HEK293 (cell line): Measurements from ENCODE around the gene MTPN.

Experiments used
- CTCF ChIA-PET: fragments of 350-600 bp; formaldehyde crosslinking; extraction: SDS; loops from one replicate; lab custom pipeline; 2021; ENCODE audit warnings: antibody characterized with exemption; lab: Yijun Ruan, JAX
- POLR2A ChIA-PET: fragments of 300-600 bp; formaldehyde crosslinking; extraction: SDS; loops from one replicate; lab custom pipeline; 2020; ENCODE audit warnings: antibody characterized with exemption, inconsistent platforms; lab: Yijun Ruan, JAX
- H3K27ac ChIP-seq: fragments of 200-500 bp; sonication (Bioruptor generic); 2 replicates; pipeline ENCODE4 v1.5.1; 2014; ENCODE audit warnings: low read depth, low read length, control low read depth, inconsistent platforms; ENCODE audit errors: extremely low read depth
- H3K36me3 ChIP-seq, 2 experiments: fragments of 200-500 bp in 1 of 2; sonication (Bioruptor generic) in 1 of 2; 1 replicate in 1 of 2; 2 replicates in 1 of 2; pipeline ENCODE4 v1.5.1; 2014 to 2017; ENCODE audit warnings: inconsistent platforms in 2 of 2, low read length in 2 of 2; ENCODE audit not compliant: control insufficient read depth in 2 of 2, insufficient read depth in 1 of 2
- H3K4me1 ChIP-seq: fragments of 200-500 bp; sonication (Bioruptor generic); 2 replicates; pipeline ENCODE4 v1.5.1; 2014; ENCODE audit warnings: mild to moderate bottlenecking, low read length, inconsistent platforms; ENCODE audit not compliant: control insufficient read depth, insufficient read depth
- H3K4me3 ChIP-seq: 2 replicates; pipeline ENCODE4 v1.5.1; 2011; ENCODE audit warnings: low read depth, mild to moderate bottlenecking, control low read depth, low read length, moderate library complexity
- H3K9me3 ChIP-seq: fragments of 200-500 bp; sonication (Bioruptor generic); 2 replicates; pipeline ENCODE4 v1.5.1; 2014; ENCODE audit warnings: low read depth, low read length, inconsistent platforms; ENCODE audit not compliant: control insufficient read depth, insufficient read depth
- SETDB1 ChIP-seq: IDR thresholded peaks from one replicate; pipeline ENCODE4 v1.6.1; 2017; ENCODE audit warnings: mild to moderate bottlenecking, low read length, moderate library complexity, mixed read lengths; ENCODE audit not compliant: insufficient read length
- WT1 ChIP-seq: fragments of 450-650 bp; formaldehyde crosslinking; IDR thresholded peaks from 2 replicates; pipeline ENCODE4 v1.5.1; 2016; ENCODE audit warnings: missing biosample characterization, missing genetic modification characterization
- ZNF112 ChIP-seq: fragments of 450-650 bp; formaldehyde crosslinking; IDR thresholded peaks from 2 replicates; pipeline ENCODE4 v1.5.0; 2017; ENCODE audit warnings: missing biosample characterization, missing genetic modification characterization
- ZNF138 ChIP-seq: fragments of 450-650 bp; formaldehyde crosslinking; IDR thresholded peaks from 2 replicates; pipeline ENCODE4 v1.5.1; 2016; ENCODE audit warnings: missing biosample characterization, missing genetic modification characterization, borderline replicate concordance
- ZNF248 ChIP-seq: fragments of 450-650 bp; formaldehyde crosslinking; IDR thresholded peaks from 2 replicates; pipeline ENCODE4 v1.5.1; 2017; ENCODE audit warnings: missing biosample characterization, missing genetic modification characterization
- ZNF350 ChIP-seq: fragments of 450-650 bp; formaldehyde crosslinking; IDR thresholded peaks from 2 replicates; pipeline ENCODE4 v1.5.0; 2017; ENCODE audit warnings: missing biosample characterization, mild to moderate bottlenecking, missing genetic modification characterization
- ZNF426 ChIP-seq: fragments of 450-650 bp; formaldehyde crosslinking; IDR thresholded peaks from 2 replicates; pipeline ENCODE4 v1.5.1; 2017; ENCODE audit warnings: missing biosample characterization, missing genetic modification characterization, mild to moderate bottlenecking, inconsistent platforms, moderate library complexity
- ZNF501 ChIP-seq: fragments of 450-650 bp; formaldehyde crosslinking; IDR thresholded peaks from 2 replicates; pipeline ENCODE4 v1.5.1; 2016; ENCODE audit warnings: missing biosample characterization, missing genetic modification characterization
- ZNF654 ChIP-seq: fragments of 450-650 bp; formaldehyde crosslinking; IDR thresholded peaks from 2 replicates; pipeline ENCODE4 v1.5.1; 2016; ENCODE audit warnings: low read depth, missing biosample characterization, missing genetic modification characterization
- ZNF660 ChIP-seq: fragments of 450-650 bp; IDR thresholded peaks from 2 replicates; pipeline ENCODE4 v1.5.1; 2018; ENCODE audit warnings: missing biosample characterization, mild to moderate bottlenecking, missing genetic modification characterization
- ZNF768 ChIP-seq: fragments of 450-650 bp; formaldehyde crosslinking; IDR thresholded peaks from 2 replicates; pipeline ENCODE4 v1.5.1; 2018; ENCODE audit warnings: missing biosample characterization, mild to moderate bottlenecking, missing genetic modification characterization
- ZNF785 ChIP-seq: fragments of 450-650 bp; formaldehyde crosslinking; IDR thresholded peaks from 2 replicates; pipeline ENCODE4 v1.5.1; 2016; ENCODE audit warnings: missing biosample characterization, missing genetic modification characterization
- ZNF791 ChIP-seq: fragments of 450-650 bp; formaldehyde crosslinking; IDR thresholded peaks from 2 replicates; pipeline ENCODE4 v1.5.1; 2016; ENCODE audit warnings: missing biosample characterization, missing genetic modification characterization
- ZNF837 ChIP-seq: fragments of 450-650 bp; formaldehyde crosslinking; IDR thresholded peaks from 2 replicates; pipeline ENCODE4 v1.5.1; 2016; ENCODE audit warnings: missing biosample characterization, missing genetic modification characterization
- TF ChIP-seq, protein P1 (sequence below): fragments of 450-650 bp; formaldehyde crosslinking; IDR thresholded peaks from 2 replicates; pipeline ENCODE4 v1.5.1; 2016; ENCODE audit warnings: missing biosample characterization, missing genetic modification characterization
- TF ChIP-seq, protein P2 (sequence below): fragments of 450-650 bp; formaldehyde crosslinking; IDR thresholded peaks from 2 replicates; pipeline ENCODE4 v1.5.1; 2017; ENCODE audit warnings: missing biosample characterization, missing genetic modification characterization
- TF ChIP-seq, protein P3 (sequence below): fragments of 450-650 bp; formaldehyde crosslinking; IDR thresholded peaks from 2 replicates; pipeline ENCODE4; 2016; ENCODE audit warnings: missing biosample characterization, missing genetic modification characterization
- TF ChIP-seq, protein P4 (sequence below): fragments of 450-650 bp; formaldehyde crosslinking; IDR thresholded peaks from 2 replicates; pipeline ENCODE4 v1.5.1; 2016; ENCODE audit warnings: missing biosample characterization, missing genetic modification characterization, borderline replicate concordance

MTPN gene

DNA sequence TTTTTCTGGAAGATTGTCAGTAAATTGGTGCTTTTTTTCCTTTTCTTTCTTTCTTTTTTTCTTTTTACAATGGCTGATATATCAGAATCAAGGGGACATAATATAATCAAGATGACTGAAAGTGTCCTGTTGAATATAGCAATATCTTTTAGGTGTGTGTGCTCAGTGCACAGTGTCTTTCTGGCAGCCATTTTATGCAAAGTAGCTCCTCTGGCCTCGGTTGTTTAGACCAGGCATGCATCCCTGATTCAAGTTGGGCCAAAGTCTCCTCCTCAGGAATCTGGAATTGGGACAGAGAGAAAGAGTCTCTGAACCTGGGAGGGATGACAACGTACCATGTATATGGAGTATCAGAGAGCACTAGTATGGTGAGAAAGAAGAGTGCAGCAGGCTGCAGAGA, 49.0 kb upstream of the MTPN start:
- TF ChIP-seq ZNF791 (no peak), ZNF660 (tag by site-specific recombination) (no peak), ZNF138 (tag by site-specific recombination) (no peak), ZNF350 (tag by site-specific recombination) (no peak), ZNF248 (tag by site-specific recombination) (no peak), ZNF837 (tag by site-specific recombination) (no peak), ZNF501 (tag by site-specific recombination) (no peak), ZNF785 (tag by site-specific recombination) (no peak), ZNF768 (no peak), ZNF426 (tag by site-specific recombination) (no peak), ZNF112 (tag by site-specific recombination) (no peak), ZNF654 (tag by site-specific recombination) (no peak), SETDB1 (no peak), WT1 (tag by site-specific recombination) (no peak)
- TF ChIP-seq, protein P1, sequence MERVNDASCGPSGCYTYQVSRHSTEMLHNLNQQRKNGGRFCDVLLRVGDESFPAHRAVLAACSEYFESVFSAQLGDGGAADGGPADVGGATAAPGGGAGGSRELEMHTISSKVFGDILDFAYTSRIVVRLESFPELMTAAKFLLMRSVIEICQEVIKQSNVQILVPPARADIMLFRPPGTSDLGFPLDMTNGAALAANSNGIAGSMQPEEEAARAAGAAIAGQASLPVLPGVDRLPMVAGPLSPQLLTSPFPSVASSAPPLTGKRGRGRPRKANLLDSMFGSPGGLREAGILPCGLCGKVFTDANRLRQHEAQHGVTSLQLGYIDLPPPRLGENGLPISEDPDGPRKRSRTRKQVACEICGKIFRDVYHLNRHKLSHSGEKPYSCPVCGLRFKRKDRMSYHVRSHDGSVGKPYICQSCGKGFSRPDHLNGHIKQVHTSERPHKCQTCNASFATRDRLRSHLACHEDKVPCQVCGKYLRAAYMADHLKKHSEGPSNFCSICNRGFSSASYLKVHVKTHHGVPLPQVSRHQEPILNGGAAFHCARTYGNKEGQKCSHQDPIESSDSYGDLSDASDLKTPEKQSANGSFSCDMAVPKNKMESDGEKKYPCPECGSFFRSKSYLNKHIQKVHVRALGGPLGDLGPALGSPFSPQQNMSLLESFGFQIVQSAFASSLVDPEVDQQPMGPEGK: no peak
- TF ChIP-seq, protein P2, sequence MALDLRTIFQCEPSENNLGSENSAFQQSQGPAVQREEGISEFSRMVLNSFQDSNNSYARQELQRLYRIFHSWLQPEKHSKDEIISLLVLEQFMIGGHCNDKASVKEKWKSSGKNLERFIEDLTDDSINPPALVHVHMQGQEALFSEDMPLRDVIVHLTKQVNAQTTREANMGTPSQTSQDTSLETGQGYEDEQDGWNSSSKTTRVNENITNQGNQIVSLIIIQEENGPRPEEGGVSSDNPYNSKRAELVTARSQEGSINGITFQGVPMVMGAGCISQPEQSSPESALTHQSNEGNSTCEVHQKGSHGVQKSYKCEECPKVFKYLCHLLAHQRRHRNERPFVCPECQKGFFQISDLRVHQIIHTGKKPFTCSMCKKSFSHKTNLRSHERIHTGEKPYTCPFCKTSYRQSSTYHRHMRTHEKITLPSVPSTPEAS (tag by site-specific recombination): no peak
- TF ChIP-seq, protein P3, sequence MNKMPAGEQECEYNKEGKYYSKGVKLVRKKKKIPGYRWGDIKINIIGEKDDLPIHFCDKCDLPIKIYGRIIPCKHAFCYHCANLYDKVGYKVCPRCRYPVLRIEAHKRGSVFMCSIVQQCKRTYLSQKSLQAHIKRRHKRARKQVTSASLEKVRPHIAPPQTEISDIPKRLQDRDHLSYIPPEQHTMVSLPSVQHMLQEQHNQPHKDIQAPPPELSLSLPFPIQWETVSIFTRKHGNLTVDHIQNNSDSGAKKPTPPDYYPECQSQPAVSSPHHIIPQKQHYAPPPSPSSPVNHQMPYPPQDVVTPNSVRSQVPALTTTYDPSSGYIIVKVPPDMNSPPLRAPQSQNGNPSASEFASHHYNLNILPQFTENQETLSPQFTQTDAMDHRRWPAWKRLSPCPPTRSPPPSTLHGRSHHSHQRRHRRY: no peak
- TF ChIP-seq, protein P4, sequence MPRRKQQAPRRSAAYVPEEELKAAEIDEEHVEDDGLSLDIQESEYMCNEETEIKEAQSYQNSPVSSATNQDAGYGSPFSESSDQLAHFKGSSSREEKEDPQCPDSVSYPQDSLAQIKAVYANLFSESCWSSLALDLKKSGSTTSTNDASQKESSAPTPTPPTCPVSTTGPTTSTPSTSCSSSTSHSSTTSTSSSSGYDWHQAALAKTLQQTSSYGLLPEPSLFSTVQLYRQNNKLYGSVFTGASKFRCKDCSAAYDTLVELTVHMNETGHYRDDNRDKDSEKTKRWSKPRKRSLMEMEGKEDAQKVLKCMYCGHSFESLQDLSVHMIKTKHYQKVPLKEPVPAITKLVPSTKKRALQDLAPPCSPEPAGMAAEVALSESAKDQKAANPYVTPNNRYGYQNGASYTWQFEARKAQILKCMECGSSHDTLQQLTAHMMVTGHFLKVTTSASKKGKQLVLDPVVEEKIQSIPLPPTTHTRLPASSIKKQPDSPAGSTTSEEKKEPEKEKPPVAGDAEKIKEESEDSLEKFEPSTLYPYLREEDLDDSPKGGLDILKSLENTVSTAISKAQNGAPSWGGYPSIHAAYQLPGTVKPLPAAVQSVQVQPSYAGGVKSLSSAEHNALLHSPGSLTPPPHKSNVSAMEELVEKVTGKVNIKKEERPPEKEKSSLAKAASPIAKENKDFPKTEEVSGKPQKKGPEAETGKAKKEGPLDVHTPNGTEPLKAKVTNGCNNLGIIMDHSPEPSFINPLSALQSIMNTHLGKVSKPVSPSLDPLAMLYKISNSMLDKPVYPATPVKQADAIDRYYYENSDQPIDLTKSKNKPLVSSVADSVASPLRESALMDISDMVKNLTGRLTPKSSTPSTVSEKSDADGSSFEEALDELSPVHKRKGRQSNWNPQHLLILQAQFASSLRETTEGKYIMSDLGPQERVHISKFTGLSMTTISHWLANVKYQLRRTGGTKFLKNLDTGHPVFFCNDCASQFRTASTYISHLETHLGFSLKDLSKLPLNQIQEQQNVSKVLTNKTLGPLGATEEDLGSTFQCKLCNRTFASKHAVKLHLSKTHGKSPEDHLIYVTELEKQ: no peak
- TF ChIP-seq, all 188 proteins: peak for 0
- no peak overlapping the region for H3K27ac ChIP-seq
- no peaks in the 10 kb centered on the region for H3K4me1 ChIP-seq
- H3K36me3 ChIP-seq: no peaks in the 10 kb centered on the region
- CTCF ChIA-PET: interaction anchor here (1.1 kb wide), 1 partner anchor 89 kb away, joined by 3 read pairs; no protein-coding TSS in a partner anchor
- H3K9me3 ChIP-seq: no peaks in the 10 kb centered on the region
- POLR2A ChIA-PET: no interaction called here
- H3K4me3 ChIP-seq: no peak overlapping the region
